ENCODE measurements around the gene RAB33B.

GRCh38 chr4:139492429-139492828, 38.5 kb downstream of the RAB33B start:
- TF ChIP-seq CTCF (IDR thresholded peaks at IDR 0.05; ENCODE audit: low read length) (no peak), EZH2 (optimal IDR thresholded peaks at IDR 0.05; ENCODE audit: low read depth, low read length) (no peak), EZH2phosphoT487 (IDR thresholded peaks at IDR 0.05; ENCODE audit: low read length) (no peak)

Measured in MM.1S (cell line).